WTC11 (cell line): ENCODE data around the gene PPP6R3. TPM values are rescaled to one million over a fixed set of nuclear protein-coding genes. Genes with fewer than 3 reads are reported as not detected.

ENCODE experiments used
- ATAC-seq: fragments of 200-7000 bp; cut with Tn5 transposase; 2 replicates; pipeline ENCODE4 v1.10.0; 2021; ENCODE audit warnings: mild to moderate bottlenecking, moderate library complexity
- CTCF ChIA-PET: fragments of 300-600 bp; sonication (Branson Sonifier 250); formaldehyde crosslinking; loops from one replicate; lab custom pipeline; 2021; ENCODE audit warnings: antibody characterized with exemption; lab: Charles Lee
- POLR2A ChIA-PET: fragments of 350-600 bp; sonication (Branson Sonifier 250); formaldehyde crosslinking; loops from one replicate; lab custom pipeline; 2021; ENCODE audit warnings: antibody characterized with exemption; lab: Charles Lee
- DNase-seq: peaks from one replicate; pipeline ENCODE4 v3.0.0; 2021; ENCODE audit warnings: low spot score
- H3K27ac Mint-ChIP-seq: 2 replicates; pipeline ENCODE4 v1.8.0; 2021; ENCODE audit warnings: mixed read lengths
- H3K27me3 Mint-ChIP-seq: 2 replicates; pipeline ENCODE4 v1.8.0; 2021; ENCODE audit warnings: low read depth, mild to moderate bottlenecking, moderate library complexity, mixed read lengths
- H3K36me3 Mint-ChIP-seq: 2 replicates; pipeline ENCODE4 v1.8.0; 2021; ENCODE audit warnings: mixed read lengths
- H3K4me1 Mint-ChIP-seq: 2 replicates; pipeline ENCODE4 v1.8.0; 2022; ENCODE audit warnings: mixed read lengths
- H3K4me3 Mint-ChIP-seq: 2 replicates; pipeline ENCODE4 v1.8.0; 2021; ENCODE audit warnings: mild to moderate bottlenecking, moderate library complexity, mixed read lengths
- H3K9me3 Mint-ChIP-seq: 2 replicates; pipeline ENCODE4 v1.8.0; 2021; ENCODE audit warnings: mixed read lengths
- ELF4 ChIP-seq: sonication (generic); formaldehyde crosslinking; IDR thresholded peaks from 2 replicates; pipeline ENCODE4 v1.8.1; 2022; ENCODE audit warnings: low read depth, mild to moderate bottlenecking, moderate library complexity, missing genetic modification reagents
- FOXK1 ChIP-seq: sonication (generic); formaldehyde crosslinking; IDR thresholded peaks from 2 replicates; pipeline ENCODE4 v1.8.0; 2022; ENCODE audit warnings: mild to moderate bottlenecking, moderate library complexity, missing genetic modification reagents
- KAT7 ChIP-seq: sonication (generic); formaldehyde crosslinking; IDR thresholded peaks from 2 replicates; pipeline ENCODE4 v1.8.1; 2023; ENCODE audit warnings: missing genetic modification reagents, mild to moderate bottlenecking, borderline replicate concordance
- OVOL2 ChIP-seq: fragments of 250-450 bp; sonication (Bioruptor Pico); IDR thresholded peaks from 2 replicates; pipeline ENCODE4 v1.9.0; 2021; ENCODE audit warnings: mild to moderate bottlenecking, borderline replicate concordance
- SMAD3 ChIP-seq: sonication (generic); formaldehyde crosslinking; IDR thresholded peaks from 2 replicates; pipeline ENCODE4 v1.8.0; 2022; ENCODE audit warnings: missing genetic modification reagents, mild to moderate bottlenecking, borderline replicate concordance
- ZNF671 ChIP-seq: fragments of 250-450 bp; sonication (Bioruptor Pico); IDR thresholded peaks from 2 replicates; pipeline ENCODE4 v1.8.0; 2021; ENCODE audit warnings: mild to moderate bottlenecking
- total RNA-seq: library from RNA; stranded (reverse); gene quantifications from 3 replicates; pipeline ENCODE4 v1.2.3, GENCODE V29; 2021
- TF ChIP-seq, protein P1 (sequence below): sonication (generic); formaldehyde crosslinking; conservative IDR thresholded peaks from 2 replicates; pipeline ENCODE4 v1.8.1; 2023; ENCODE audit warnings: mild to moderate bottlenecking, low read depth, missing genetic modification reagents, moderate library complexity
- TF ChIP-seq, protein P2 (sequence below): sonication (generic); formaldehyde crosslinking; IDR thresholded peaks from 2 replicates; pipeline ENCODE4 v1.8.1; 2023; ENCODE audit warnings: mild to moderate bottlenecking, moderate library complexity, missing genetic modification reagents
- TF ChIP-seq, protein P3 (sequence below): sonication (generic); formaldehyde crosslinking; IDR thresholded peaks from 2 replicates; pipeline ENCODE4 v1.8.0; 2023; ENCODE audit warnings: missing genetic modification reagents
- TF ChIP-seq, protein P4 (sequence below): sonication (generic); formaldehyde crosslinking; IDR thresholded peaks from 2 replicates; pipeline ENCODE4 v1.8.0; 2022; ENCODE audit warnings: missing genetic modification reagents

The PPP6R3 gene
- total RNA-seq, 1 experiment from 2014 or later: 138 TPM

DNA sequence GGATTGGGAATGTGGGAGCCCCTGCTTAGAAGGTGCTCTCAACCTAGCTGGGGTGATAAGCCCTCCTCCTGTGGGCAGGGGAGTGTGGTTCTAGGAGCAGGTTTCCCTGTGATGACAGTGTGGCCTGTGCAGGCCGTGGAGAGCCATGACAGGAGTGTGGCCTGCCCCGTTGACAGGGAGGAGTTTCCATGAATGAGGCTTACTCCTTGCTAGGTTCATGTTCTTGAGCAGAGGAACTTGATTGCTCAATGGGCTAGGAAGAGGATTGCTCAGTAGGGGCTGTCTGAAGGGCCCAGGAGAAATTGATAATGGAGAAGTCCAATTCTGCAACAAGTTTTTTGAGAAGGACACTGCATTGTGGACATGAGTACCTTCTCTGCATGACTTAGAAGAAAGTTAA is 92.0 kb downstream of the PPP6R3 start (continued):
- TF ChIP-seq, protein P1, sequence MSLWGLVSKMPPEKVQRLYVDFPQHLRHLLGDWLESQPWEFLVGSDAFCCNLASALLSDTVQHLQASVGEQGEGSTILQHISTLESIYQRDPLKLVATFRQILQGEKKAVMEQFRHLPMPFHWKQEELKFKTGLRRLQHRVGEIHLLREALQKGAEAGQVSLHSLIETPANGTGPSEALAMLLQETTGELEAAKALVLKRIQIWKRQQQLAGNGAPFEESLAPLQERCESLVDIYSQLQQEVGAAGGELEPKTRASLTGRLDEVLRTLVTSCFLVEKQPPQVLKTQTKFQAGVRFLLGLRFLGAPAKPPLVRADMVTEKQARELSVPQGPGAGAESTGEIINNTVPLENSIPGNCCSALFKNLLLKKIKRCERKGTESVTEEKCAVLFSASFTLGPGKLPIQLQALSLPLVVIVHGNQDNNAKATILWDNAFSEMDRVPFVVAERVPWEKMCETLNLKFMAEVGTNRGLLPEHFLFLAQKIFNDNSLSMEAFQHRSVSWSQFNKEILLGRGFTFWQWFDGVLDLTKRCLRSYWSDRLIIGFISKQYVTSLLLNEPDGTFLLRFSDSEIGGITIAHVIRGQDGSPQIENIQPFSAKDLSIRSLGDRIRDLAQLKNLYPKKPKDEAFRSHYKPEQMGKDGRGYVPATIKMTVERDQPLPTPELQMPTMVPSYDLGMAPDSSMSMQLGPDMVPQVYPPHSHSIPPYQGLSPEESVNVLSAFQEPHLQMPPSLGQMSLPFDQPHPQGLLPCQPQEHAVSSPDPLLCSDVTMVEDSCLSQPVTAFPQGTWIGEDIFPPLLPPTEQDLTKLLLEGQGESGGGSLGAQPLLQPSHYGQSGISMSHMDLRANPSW (CRISPR knock-in tag): no peak

DNA sequence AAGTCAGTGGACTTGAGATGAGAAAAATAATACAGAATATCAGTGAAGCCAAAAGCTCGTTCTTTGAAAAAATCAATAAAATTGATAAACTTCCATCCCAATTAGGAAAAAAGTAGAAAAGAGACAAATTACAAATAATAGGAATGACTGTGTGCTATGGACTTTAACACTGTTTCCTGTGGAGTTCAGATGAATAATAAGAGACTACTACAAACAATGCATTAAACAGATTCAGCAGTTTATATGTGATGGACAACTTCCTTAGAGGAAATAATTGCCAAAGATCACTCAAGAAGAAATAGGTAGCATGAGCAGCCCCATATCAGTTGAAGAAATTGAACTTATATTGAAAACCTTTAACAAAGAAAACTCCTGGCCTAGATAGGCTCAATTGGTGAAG is 99.7 kb downstream of the PPP6R3 start:
- Mint-ChIP-seq H3K9me3 (no peaks in the 10 kb centered on the region), H3K36me3 (peaks cover 41% of the 10 kb centered on the region), H3K27ac (no peak overlapping the region), H3K4me1 (no peaks in the 10 kb centered on the region), H3K27me3 (no peaks in the 10 kb centered on the region), H3K4me3 (no peak overlapping the region)
- ATAC-seq: no peak
- ChIA-PET POLR2A (no interaction called here), CTCF (interaction anchor here (0.7 to 1.4 kb wide), 2 partner anchors 24 to 104 kb away, joined by 3 to 7 read pairs; no protein-coding TSS in a partner anchor)
- DNase-seq: no peak
- TF ChIP-seq, protein P2, sequence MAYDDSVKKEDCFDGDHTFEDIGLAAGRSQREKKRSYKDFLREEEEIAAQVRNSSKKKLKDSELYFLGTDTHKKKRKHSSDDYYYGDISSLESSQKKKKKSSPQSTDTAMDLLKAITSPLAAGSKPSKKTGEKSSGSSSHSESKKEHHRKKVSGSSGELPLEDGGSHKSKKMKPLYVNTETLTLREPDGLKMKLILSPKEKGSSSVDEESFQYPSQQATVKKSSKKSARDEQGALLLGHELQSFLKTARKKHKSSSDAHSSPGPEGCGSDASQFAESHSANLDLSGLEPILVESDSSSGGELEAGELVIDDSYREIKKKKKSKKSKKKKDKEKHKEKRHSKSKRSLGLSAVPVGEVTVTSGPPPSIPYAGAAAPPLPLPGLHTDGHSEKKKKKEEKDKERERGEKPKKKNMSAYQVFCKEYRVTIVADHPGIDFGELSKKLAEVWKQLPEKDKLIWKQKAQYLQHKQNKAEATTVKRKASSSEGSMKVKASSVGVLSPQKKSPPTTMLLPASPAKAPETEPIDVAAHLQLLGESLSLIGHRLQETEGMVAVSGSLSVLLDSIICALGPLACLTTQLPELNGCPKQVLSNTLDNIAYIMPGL (CRISPR knock-in tag): no peak
- TF ChIP-seq, protein P3, sequence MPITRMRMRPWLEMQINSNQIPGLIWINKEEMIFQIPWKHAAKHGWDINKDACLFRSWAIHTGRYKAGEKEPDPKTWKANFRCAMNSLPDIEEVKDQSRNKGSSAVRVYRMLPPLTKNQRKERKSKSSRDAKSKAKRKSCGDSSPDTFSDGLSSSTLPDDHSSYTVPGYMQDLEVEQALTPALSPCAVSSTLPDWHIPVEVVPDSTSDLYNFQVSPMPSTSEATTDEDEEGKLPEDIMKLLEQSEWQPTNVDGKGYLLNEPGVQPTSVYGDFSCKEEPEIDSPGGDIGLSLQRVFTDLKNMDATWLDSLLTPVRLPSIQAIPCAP (CRISPR knock-in tag): no peak
- TF ChIP-seq, protein P4, sequence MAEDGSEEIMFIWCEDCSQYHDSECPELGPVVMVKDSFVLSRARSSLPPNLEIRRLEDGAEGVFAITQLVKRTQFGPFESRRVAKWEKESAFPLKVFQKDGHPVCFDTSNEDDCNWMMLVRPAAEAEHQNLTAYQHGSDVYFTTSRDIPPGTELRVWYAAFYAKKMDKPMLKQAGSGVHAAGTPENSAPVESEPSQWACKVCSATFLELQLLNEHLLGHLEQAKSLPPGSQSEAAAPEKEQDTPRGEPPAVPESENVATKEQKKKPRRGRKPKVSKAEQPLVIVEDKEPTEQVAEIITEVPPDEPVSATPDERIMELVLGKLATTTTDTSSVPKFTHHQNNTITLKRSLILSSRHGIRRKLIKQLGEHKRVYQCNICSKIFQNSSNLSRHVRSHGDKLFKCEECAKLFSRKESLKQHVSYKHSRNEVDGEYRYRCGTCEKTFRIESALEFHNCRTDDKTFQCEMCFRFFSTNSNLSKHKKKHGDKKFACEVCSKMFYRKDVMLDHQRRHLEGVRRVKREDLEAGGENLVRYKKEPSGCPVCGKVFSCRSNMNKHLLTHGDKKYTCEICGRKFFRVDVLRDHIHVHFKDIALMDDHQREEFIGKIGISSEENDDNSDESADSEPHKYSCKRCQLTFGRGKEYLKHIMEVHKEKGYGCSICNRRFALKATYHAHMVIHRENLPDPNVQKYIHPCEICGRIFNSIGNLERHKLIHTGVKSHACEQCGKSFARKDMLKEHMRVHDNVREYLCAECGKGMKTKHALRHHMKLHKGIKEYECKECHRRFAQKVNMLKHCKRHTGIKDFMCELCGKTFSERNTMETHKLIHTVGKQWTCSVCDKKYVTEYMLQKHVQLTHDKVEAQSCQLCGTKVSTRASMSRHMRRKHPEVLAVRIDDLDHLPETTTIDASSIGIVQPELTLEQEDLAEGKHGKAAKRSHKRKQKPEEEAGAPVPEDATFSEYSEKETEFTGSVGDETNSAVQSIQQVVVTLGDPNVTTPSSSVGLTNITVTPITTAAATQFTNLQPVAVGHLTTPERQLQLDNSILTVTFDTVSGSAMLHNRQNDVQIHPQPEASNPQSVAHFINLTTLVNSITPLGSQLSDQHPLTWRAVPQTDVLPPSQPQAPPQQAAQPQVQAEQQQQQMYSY (CRISPR knock-in tag): no peak
- TF ChIP-seq, protein P1 (CRISPR knock-in tag): no peak
- no peak for TF ChIP-seq KAT7 (CRISPR knock-in tag)
- no peak for TF ChIP-seq ELF4 (CRISPR knock-in tag)
- no peak for TF ChIP-seq SMAD3 (CRISPR knock-in tag)
- TF ChIP-seq OVOL2: no peak
- no peak for TF ChIP-seq FOXK1 (CRISPR knock-in tag)

DNA sequence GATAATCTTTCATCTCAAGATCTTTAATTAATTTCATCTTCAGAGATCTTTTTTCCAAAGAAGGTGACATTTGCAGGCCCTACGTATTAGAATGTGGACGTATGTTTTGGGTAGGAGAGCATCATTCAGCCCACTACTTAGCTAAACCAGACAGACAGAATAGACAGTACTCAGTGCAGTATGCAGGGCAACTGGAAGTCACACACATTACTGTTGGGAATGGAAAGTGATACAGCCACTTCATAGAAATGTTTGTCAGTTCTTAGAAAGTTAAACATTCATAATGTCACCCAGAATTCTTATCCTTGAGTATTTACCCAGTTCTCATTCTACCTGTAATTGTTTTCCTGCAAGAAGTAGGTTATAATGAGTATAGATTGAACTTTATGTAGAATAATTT is 102.9 kb downstream of the PPP6R3 start:
- ChIA-PET POLR2A (no interaction called here), CTCF (no interaction called here)
- peaks cover 66% of the 10 kb centered on the region for H3K36me3 Mint-ChIP-seq
- no peaks in the 10 kb centered on the region for H3K27me3 Mint-ChIP-seq
- H3K9me3 Mint-ChIP-seq: no peaks in the 10 kb centered on the region
- H3K4me3 Mint-ChIP-seq: no peak overlapping the region
- no peak for DNase-seq
- no peak overlapping the region for H3K27ac Mint-ChIP-seq
- TF ChIP-seq ZNF671: no peak
- TF ChIP-seq, all 79 proteins: peak for 0
- H3K4me1 Mint-ChIP-seq: no peaks in the 10 kb centered on the region
- ATAC-seq: no peak
